ENCODE measurements around the gene SCT.

SCT gene

GRCh38 chr11:621838-622237, 5.1 kb downstream of the SCT start:
- no peak for DNase-seq (ENCODE audit: low spot score)

GRCh38 chr11:620935-621814, 5.8 kb downstream of the SCT start:
- DNase-seq (ENCODE audit: low spot score): no peak

GRCh38 chr11:620201-620600, 6.8 kb downstream of the SCT start:
- no peak for DNase-seq (ENCODE audit: low spot score)

- DNase-seq (ENCODE audit: low spot score): no peak
Observed at GRCh38 chr11:619628-620050, 7.3 kb downstream of the SCT start.

GRCh38 chr11:618856-619627, 7.9 kb downstream of the SCT start:
- DNase-seq (ENCODE audit: low spot score): no peak

- DNase-seq (ENCODE audit: low spot score): no peak
Observed at GRCh38 chr11:617912-618682, 8.9 kb downstream of the SCT start.

GRCh38 chr11:617199-617911, 9.6 kb downstream of the SCT start:
- no peak for DNase-seq (ENCODE audit: low spot score)

GRCh38 chr11:616320-617198, 10.4 kb downstream of the SCT start:
- no peak for DNase-seq (ENCODE audit: low spot score)

- peak; percentile 82 for DNase-seq (ENCODE audit: low spot score)
Observed at GRCh38 chr11:615504-616319, 11.3 kb downstream of the SCT start, which contains the start of gene IRF7. IRF7 (minus strand) TSS chr11:615950; CDS start chr11:615364, 586 bp downstream.

GRCh38 chr11:614623-615503, 12.1 kb downstream of the SCT start:
- DNase-seq (ENCODE audit: low spot score): peak; percentile 64

- DNase-seq (ENCODE audit: low spot score): no peak
Observed at GRCh38 chr11:614021-614622, 12.9 kb downstream of the SCT start.

GRCh38 chr11:613369-613968, 13.5 kb downstream of the SCT start:
- DNase-seq (ENCODE audit: low spot score): peak; percentile 58

GRCh38 chr11:612961-613300, 14.1 kb downstream of the SCT start:
- DNase-seq (ENCODE audit: low spot score): no peak

GRCh38 chr11:612201-612960, 14.6 kb downstream of the SCT start:
- no peak for DNase-seq (ENCODE audit: low spot score)

GRCh38 chr11:611001-611996, 15.7 kb downstream of the SCT start:
- DNase-seq (ENCODE audit: low spot score): no peak
